HUES48 (cell line): ENCODE data around the gene FANCC.

ENCODE experiments used
- H3K27ac ChIP-seq: one replicate; pipeline ENCODE4 v1.7.0; 2013; ENCODE audit warnings: low read depth, low read length, inconsistent platforms
- H3K27me3 ChIP-seq: 2 replicates; pipeline ENCODE4 v1.6.1; 2013; ENCODE audit warnings: mild to moderate bottlenecking, low read length; ENCODE audit not compliant: control insufficient read depth, insufficient read depth
- H3K36me3 ChIP-seq: 2 replicates; pipeline ENCODE4 v1.6.1; 2013; ENCODE audit warnings: low read length; ENCODE audit not compliant: control insufficient read depth, insufficient read depth
- H3K4me1 ChIP-seq: 2 replicates; pipeline ENCODE4 v1.6.1; 2013; ENCODE audit warnings: mild to moderate bottlenecking, low read length; ENCODE audit not compliant: control insufficient read depth, insufficient read depth
- H3K4me3 ChIP-seq: 2 replicates; pipeline ENCODE4 v1.5.1; 2013; ENCODE audit warnings: mild to moderate bottlenecking, low read depth, low read length
- H3K9ac ChIP-seq: 2 replicates; pipeline ENCODE4 v1.6.1; 2013; ENCODE audit warnings: mild to moderate bottlenecking, low read depth, low read length, moderate library complexity
- H3K9me3 ChIP-seq: 2 replicates; pipeline ENCODE4 v1.6.1; 2013; ENCODE audit warnings: low read length; ENCODE audit not compliant: control insufficient read depth, insufficient read depth

The FANCC gene

DNA sequence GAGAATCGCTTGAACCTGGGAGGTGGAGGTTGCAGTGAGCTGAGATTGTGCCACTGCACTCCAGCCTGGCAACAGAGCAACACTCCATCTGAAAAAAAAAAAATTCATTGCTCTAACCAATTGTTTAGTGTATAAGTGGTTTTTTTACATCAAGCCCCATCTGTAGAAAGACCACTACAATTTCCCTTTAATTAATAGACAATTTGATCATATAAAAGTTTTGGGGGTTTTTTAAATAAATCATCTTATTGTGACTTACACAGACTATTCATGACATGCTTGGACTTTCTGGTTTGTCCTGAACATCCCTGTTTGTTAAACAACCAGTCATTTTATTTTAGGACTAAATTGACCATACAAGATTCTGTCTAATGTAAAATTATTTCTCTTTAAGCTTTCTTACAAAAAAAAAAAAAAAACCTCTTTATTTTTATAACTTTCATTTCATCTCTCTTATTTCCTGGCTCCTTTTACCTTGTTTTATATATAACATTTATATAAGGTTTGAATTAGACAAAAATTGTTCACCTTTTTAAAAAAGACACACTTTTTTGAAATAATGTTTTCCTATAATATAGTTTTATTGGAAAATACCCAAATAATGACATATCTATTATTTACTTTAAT is 9.8 kb upstream of the FANCC start:
- Histone ChIP-seq H3K9me3 (peaks cover 41% of the 10 kb centered on the region), H3K27me3 (no peaks in the 10 kb centered on the region), H3K4me3 (no peak overlapping the region), H3K9ac (no peak overlapping the region), H3K27ac (no peak overlapping the region), H3K36me3 (no peaks in the 10 kb centered on the region), H3K4me1 (no peaks in the 10 kb centered on the region)

DNA sequence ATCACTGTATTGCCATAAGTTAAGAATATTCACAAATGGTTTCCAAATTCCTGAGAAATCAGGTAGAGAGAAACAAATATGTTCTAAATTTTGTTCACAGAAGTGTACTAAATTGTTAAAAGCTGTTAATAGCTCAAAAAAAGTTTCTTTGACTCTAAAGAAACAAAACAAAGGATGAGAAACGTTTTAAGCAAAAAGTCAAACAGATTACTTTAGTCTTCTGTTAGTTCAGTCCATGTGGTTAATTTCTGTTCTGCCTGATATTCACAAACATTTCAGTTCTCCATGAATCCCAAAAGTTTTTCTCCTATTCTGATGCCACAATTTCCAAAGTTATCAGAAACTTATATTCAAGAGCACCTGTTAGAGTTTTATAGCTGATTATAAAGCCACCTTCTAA is 7.7 kb upstream of the FANCC start:
- Histone ChIP-seq H3K4me1 (no peaks in the 10 kb centered on the region), H3K36me3 (no peaks in the 10 kb centered on the region), H3K9me3 (peaks cover 41% of the 10 kb centered on the region), H3K9ac (no peak overlapping the region), H3K27me3 (no peaks in the 10 kb centered on the region), H3K27ac (no peak overlapping the region), H3K4me3 (no peak overlapping the region)

DNA sequence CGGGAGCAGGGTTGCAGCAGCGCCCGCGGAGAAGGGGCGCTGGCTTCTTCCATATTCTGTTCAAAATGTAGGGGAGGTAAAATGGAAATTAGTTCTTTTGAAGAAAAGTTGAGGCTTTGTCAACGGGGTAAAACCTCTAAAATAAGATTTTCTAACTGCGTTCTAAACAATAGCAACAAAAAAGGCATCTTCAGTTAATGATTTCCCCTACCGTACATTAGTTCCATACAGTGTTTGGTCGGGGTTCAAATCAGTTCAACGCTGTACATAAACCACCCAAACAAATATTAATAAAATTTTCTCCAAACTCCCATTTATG is 343 bp upstream of the FANCC start:
- Histone ChIP-seq H3K27me3 (no peaks in the 10 kb centered on the region), H3K9me3 (no peaks in the 10 kb centered on the region), H3K36me3 (no peaks in the 10 kb centered on the region), H3K4me3 (peak overlapping the region; percentile 95), H3K27ac (peak overlapping the region; percentile 100), H3K9ac (peak overlapping the region; percentile 97), H3K4me1 (peaks cover 17% of the 10 kb centered on the region)

DNA sequence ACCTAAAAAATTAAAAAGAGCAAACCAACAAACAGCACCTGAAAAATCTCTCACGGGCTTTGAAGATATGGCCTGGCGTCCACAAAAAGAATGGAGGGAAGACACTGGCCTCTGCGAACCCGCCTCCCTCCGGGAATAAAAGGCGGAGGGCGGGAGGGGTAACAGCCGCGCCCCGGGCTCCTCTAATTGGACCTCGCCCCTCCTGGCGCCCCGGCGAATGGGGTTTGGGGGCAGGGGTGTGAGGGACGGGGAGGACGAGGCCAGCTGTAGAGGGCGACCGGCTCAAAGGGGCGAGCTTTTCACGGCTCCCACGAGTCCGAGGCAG is 753 bp downstream of the FANCC start:
- Histone ChIP-seq H3K27me3 (no peaks in the 10 kb centered on the region), H3K9me3 (no peaks in the 10 kb centered on the region), H3K9ac (peak overlapping the region; percentile 47; the same call in 1 of the 2 replicates), H3K4me3 (peak overlapping the region; percentile 95), H3K27ac (peak overlapping the region; percentile 100), H3K36me3 (no peaks in the 10 kb centered on the region), H3K4me1 (peaks cover 17% of the 10 kb centered on the region)

DNA sequence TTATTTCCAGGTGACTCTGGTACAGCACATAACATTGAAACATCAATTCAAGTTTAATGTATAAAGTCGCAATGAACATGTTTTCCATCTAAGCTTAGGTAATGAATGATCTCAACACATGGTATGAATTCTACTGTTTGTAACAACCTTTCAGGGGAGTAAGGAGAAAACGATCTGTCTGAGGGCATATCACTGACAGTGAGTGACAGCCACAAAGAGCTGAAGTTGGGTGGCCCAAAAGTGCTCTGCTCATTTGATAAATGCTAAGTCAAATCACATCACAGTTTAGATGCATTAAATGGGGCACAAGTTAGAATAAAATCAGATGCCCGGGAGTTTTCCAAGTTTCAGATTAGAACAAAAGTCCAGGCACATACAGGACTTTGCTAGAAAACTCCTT is 1.2 kb downstream of the FANCC start:
- Histone ChIP-seq H3K4me3 (peak overlapping the region; percentile 95), H3K4me1 (peaks cover 17% of the 10 kb centered on the region), H3K9ac (no peak overlapping the region), H3K27me3 (no peaks in the 10 kb centered on the region), H3K27ac (peak overlapping the region; percentile 100), H3K9me3 (no peaks in the 10 kb centered on the region), H3K36me3 (no peaks in the 10 kb centered on the region)

DNA sequence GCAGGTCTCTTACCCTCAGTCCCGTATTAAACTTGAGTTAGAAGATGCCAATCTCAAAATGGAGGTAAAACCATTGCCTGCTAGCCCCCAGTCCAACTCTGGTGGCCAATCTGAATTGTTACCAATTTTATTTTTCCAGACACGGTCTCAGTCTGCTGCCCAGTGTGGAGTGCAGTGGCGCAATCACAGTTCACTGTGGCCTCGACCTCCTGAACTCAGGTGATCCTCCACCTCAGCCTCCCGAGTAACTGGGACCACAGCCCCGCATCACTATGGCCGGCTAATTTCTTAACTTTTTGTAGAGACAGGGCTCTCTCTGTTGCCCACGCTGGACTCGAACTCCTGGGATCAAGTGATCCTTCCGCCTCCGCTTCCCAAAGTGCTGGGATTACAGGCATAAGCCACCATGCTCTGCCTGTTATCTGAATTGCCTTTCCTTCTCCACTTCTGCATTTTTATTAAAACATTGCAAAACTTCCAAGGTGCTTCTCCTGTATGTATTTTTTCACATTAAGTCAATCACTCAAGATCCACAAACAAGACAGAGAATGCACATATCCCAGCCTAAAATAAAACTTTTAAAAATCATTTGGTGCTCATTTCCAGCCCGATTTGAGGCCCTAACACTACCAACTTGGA is 2.3 kb downstream of the FANCC start:
- Histone ChIP-seq H3K4me1 (peaks cover 17% of the 10 kb centered on the region), H3K27me3 (no peaks in the 10 kb centered on the region), H3K27ac (no peak overlapping the region), H3K9me3 (no peaks in the 10 kb centered on the region), H3K36me3 (no peaks in the 10 kb centered on the region), H3K4me3 (no peak overlapping the region), H3K9ac (no peak overlapping the region)

DNA sequence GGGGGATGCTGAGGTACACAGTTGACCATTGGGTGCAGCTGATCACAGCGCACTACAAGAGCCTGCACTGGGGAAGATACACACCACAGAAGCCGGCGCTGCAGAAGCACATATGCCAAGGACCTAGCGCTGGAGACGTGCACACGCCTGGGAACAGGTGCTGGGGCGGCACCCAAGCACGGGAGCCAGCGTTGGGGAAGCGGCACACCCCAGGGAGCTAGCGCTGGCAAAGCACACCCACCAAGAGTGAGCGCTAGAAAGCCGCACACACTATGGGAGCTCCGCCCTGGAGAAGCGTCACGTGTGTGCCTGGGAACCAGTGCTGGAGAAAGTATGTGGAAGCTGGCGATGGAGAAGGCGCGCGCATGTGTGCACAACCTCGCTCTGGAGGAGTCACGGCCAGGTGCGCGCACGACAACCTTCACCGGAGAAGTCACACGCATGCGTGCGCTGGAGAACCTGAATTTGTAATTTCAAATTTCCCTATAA is 4.5 kb downstream of the FANCC start:
- Histone ChIP-seq H3K4me3 (peak overlapping the region; percentile 64), H3K36me3 (no peaks in the 10 kb centered on the region), H3K4me1 (peaks cover 17% of the 10 kb centered on the region), H3K27ac (no peak overlapping the region), H3K9ac (no peak overlapping the region), H3K27me3 (no peaks in the 10 kb centered on the region), H3K9me3 (no peaks in the 10 kb centered on the region)

DNA sequence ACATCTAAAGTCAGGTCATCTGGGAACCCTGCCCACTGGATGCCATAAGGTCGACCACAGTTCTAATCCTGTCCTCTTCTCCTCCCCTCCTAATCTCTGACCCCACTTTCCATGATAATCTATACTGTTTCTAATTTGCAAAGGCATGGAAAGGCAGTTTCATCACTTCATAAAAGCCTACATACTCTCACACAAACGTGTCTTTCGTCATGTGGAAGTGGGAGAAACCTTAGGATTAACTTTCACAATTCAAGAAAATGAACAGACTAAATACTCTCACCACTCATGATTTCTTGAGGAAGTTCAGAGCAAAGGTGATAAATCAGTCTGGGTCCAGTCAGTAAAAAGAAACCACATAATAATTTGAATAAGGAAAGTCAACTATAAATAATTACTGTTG is 5.5 kb downstream of the FANCC start:
- H3K27me3 ChIP-seq: no peaks in the 10 kb centered on the region
- no peaks in the 10 kb centered on the region for H3K36me3 ChIP-seq
- no peak overlapping the region for H3K27ac ChIP-seq
- H3K4me3 ChIP-seq: no peak overlapping the region
- no peaks in the 10 kb centered on the region for H3K9me3 ChIP-seq
- no peak overlapping the region for H3K9ac ChIP-seq
- peaks cover 17% of the 10 kb centered on the region for H3K4me1 ChIP-seq

DNA sequence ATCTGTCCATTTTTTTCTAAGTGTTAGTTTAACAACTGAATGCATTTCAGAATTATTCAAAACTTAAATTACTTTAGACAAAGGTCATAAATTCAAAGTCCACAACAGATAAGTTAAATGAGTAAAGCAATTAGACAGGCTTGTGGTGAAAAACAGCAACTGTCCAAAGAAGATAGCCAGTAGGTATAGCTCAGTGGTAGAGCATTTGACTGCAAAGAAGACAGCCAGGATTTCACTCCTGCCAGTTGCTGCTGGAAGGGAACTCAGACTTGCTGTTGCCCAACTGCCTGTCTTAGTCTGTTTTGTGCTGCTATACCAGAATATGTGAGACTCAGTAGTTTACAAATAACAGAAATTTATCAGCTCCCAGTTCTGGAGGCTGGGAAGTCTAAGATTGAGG is 10.0 kb downstream of the FANCC start:
- H3K4me3 ChIP-seq: no peak overlapping the region
- H3K36me3 ChIP-seq: no peaks in the 10 kb centered on the region
- no peaks in the 10 kb centered on the region for H3K9me3 ChIP-seq
- H3K27me3 ChIP-seq: no peaks in the 10 kb centered on the region
- H3K4me1 ChIP-seq: peaks cover 11% of the 10 kb centered on the region
- no peak overlapping the region for H3K9ac ChIP-seq
- no peak overlapping the region for H3K27ac ChIP-seq

DNA sequence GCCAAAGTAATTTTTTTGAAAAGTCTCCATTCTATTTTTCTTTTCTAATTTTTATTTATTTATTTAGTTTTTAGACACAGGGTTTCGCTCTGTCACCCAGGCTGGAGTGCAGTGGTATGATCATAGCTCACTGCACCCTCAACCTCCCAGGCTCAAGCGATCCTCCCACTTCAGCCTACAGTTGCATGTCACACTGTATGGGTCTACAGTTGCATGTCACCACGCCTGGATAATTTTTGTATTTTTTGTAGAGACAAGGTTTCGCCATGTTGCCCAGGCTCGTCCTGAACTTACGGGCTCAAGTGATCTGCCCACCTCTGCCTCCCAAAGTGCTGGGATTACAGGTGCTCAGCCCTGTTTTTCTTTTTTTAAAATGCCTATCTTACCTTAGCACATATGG is 10.7 kb downstream of the FANCC start:
- no peak overlapping the region for H3K4me3 ChIP-seq
- H3K36me3 ChIP-seq: no peaks in the 10 kb centered on the region
- no peaks in the 10 kb centered on the region for H3K27me3 ChIP-seq
- H3K9me3 ChIP-seq: no peaks in the 10 kb centered on the region
- H3K27ac ChIP-seq: no peak overlapping the region
- no peak overlapping the region for H3K9ac ChIP-seq
- peaks cover 11% of the 10 kb centered on the region for H3K4me1 ChIP-seq

DNA sequence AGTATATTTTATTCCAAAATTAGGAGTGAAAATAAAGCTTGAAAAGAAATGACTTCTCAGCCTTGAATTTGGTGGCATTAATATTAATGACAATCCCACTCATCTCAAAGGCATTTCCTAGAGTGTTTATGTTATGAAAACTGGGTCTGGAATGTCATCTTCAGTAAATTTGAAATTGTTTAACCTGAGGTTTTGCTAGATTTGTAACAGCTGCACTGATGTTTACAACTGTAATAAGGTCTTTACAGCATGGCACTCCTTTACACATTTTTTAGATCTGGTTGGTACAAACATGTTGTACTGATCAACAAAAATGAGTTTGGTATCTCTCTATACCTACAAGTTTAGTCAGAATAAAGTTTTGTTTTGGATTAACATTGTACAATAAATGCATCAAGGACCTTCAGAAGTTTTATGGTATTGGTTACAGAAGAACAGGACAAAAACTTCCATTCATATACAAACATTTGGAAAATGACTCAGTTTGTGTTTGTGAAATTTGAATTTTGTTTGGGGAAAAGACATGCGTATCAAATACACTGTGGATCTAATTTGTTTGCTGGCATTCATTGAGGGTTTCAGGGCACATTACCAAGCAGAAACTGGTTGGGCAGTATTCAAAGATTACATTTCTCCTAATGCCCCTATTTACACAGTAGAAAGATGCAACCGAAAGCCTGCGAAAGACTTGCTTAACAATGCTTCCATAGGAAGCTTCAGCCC is 11.6 kb downstream of the FANCC start:
- H3K27ac ChIP-seq: no peak overlapping the region
- no peak overlapping the region for H3K4me3 ChIP-seq
- H3K9me3 ChIP-seq: no peaks in the 10 kb centered on the region
- H3K36me3 ChIP-seq: no peaks in the 10 kb centered on the region
- no peaks in the 10 kb centered on the region for H3K27me3 ChIP-seq
- no peak overlapping the region for H3K9ac ChIP-seq
- peaks cover 11% of the 10 kb centered on the region for H3K4me1 ChIP-seq
